HG03045 (cell line): Measurements from ENCODE around the gene LRRC42.

Source experiments
- ATAC-seq: cut with Tn5 transposase; IDR thresholded peaks from one replicate; pipeline ENCODE4 v1.9.1; 2021; ENCODE audit warnings: mild to moderate bottlenecking, moderate library complexity; ENCODE audit not compliant: unreplicated experiment

LRRC42 gene

DNA sequence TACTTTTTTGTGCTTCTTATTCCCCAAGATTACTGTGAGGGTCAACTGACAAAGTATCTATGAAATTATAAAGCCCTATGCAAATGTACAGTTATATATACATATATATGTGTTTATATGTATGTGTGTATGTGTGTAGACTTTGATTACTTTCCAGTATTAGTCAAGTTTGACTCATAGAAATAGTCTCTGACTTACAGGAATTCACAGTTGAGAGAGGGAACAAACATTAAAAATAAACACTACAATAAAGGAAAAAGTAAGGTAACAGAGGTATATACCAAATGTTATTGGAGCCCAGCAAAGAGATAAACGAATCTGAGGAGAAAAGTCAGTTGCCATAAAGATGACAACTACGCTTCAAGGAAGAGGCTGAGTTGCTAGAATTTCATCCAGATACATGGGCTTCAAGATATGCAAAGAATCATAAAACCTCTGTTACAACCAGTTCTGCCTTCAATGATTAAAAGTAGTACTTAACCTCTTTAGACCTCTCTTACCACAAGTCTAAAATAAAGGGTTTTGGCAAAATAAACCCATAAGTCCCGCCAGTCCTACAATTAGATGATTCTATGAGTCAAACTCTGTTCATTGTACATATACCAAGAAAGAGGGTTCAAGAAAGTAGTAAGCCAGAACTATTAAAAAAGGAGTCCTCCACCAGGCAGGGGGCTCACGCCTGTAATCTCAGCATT is 7.9 kb upstream of the LRRC42 start:
- ATAC-seq: no peak

- ATAC-seq: no peak
Observed at GRCh38 chr1:53942127-53942957, 3.8 kb upstream of the LRRC42 start.

DNA sequence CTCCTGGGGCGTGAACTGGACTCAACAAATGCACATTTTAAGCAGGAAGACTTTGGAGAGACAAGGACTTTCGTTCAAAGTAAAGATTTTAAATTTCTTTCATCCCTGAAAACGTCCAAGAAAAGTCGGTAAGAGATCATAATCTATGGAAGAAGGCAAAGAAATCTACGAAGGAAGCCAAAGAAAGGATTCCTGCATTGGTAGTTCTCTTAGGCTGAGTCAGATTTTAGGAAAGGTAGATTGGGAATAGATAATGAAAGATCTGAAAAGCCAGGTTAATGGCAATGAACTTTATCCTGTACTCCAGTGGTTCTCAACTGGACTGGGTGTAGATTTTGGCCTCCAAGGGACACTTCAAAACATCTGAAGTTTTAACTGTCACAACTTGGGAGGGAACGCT is 3.1 kb upstream of the LRRC42 start:
- ATAC-seq: no peak

DNA sequence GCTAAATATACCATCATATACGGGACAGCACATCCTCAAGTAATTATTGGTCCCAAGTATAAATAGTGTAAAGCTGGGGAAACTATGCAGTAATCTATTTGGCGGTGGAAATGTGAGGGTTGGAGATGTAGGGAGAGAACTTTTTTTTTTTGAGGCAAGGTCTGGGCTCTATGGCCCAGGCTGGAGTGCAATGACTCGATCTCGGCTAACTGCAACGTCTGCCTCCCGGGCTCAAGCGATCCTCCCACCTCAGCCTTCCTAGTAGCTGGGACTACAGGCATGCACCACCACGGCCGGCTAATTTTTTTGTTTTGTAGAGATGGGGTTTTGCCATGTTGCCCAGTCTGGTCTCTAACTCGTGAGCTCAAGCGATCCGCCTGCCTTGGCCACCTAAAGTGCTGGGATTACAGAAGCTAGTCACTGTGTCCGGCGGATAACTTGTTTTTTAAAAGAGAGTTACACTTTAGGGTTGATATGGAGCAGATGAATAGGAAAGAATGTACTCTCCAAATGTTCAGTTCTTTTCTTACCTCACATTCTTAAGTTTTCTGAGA is 2.6 kb upstream of the LRRC42 start:
- no peak for ATAC-seq

DNA sequence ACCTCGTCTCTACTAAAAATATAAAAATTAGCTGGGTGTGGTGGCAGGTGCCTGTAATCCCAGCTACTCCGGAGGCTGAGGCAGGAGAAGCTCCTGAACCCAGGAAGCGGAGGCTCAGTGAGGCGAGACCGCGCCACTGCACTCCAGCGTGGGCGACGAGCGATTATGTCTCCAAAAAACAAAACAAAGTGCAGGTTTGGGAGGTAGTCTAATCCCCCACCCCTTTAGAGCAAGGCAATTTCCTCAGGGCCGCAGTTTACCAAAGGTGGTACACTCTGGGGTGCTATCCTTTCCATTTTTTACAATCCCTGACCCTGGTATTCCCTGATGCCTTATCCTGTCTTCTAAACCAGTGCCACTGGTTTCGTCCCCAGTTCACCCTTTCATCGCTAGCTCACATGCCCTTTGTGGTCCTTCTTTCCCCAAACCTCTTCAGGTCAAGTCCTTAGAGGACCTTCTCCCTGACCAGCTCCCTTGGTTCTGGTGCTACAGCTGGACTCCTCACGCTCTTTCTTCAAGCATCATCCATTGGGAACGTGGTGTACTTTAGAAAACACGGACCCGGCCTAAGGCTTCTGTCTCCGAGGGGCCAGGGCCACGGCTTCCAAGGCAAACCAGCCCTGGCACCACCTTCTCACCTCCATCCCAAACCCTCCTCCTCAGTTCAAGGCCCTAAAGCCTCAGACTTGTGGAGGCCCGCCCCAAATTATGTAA is 1.5 kb upstream of the LRRC42 start:
- no peak for ATAC-seq

GRCh38 chr1:53945183-53945432 is 1.0 kb upstream of the LRRC42 start:
- ATAC-seq: no peak

DNA sequence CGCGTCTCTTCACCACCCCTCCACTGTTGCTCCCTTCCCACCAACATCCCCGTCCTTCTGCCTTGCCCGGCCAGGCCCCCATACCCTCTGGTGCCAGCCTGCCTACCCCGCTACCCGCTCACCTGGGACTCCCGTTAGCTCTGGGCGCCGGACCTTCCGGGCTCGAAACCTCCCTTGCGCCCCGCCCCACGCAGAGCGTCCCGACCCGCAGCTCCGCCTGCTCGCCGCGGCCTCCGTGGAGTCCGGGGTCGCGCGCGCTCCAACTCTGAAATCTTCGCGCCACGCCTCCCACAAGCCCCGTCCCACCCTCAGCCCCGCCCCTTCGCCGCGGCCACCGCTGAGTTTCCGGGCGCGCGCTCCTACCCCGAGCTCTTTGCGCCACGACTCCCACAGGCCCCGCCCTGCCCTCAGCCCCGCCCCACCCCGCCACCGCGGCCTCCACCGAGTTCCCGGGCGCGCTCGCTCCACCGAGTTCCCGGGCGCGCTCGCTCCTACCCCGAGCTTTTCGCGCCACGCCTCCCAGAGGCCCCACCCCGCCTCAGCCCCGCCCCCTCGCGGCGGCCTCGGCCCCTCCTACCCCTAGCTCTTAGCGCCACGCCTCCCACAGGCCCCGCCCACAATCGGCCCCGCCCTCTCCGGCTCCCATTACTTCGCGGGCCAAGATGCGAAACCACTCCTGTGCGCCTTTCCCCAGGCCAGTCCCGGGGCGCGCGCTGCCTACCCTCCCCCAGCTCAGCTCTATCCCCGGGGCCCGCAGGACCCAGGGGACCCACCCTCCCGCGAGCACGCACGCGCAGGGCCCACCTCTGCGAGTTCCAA is 508 bp upstream of the LRRC42 start, which contains the start of gene IFT25:
Gene IFT25 (minus strand): TSS at position 267 of the 819 bp plus-strand sequence. CDS start 5,617 bp downstream, outside the sequence.
- peak; percentile 67 for ATAC-seq

DNA sequence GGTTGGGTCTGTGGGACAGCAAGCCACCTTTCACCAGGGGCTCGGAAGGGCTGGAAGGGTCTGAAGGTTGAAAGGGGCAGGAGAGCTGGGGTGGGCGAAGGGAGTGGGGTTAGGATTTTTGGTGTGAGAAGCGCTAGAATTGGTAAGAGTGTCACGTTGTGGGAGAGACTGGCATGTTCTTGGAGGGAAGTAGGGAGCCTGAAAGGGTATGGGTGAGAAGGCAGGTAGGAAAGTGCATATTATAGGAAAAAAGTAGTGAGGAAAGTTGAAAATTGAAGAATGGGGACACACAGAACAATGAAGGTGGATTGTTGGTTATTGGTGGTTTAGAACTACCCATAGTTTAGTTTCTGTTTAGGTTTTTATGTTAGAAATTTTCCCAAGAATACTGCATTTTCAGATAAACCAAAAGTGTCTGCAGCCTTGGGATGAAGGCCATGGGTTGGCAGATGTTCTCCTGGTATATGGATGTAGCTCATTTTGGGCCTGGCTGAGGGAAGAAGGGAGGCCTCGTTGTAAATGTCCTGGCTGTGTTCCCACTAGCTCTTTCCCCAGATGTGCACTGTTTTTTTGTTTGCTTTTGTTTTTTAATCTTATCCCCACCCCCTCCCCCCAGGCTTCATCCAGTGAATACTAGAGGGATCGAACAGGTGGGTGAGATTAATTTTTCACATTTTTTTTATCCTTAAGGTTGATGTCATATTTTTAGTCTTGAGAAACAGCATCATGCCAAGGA is 1.2 kb downstream of the LRRC42 start:
- no peak for ATAC-seq

DNA sequence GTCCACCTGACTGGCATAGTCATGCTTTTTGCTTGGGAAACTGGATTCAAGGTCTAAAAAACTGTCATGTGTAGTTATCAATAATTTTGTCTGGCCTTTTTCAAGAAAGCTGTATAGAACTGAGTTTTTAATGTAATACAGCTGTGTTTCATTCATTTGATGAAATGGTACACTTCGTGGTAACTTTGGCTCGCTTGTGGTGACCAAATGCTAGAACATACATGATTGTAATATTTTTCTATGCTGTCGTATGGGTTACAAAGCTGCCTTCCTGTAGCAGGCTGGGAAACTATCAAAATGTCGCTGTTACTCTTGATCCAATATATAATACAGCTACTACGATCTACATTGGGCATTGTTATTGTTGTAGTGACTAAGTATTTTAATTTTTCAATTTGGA is 2.1 kb downstream of the LRRC42 start:
- no peak for ATAC-seq

DNA sequence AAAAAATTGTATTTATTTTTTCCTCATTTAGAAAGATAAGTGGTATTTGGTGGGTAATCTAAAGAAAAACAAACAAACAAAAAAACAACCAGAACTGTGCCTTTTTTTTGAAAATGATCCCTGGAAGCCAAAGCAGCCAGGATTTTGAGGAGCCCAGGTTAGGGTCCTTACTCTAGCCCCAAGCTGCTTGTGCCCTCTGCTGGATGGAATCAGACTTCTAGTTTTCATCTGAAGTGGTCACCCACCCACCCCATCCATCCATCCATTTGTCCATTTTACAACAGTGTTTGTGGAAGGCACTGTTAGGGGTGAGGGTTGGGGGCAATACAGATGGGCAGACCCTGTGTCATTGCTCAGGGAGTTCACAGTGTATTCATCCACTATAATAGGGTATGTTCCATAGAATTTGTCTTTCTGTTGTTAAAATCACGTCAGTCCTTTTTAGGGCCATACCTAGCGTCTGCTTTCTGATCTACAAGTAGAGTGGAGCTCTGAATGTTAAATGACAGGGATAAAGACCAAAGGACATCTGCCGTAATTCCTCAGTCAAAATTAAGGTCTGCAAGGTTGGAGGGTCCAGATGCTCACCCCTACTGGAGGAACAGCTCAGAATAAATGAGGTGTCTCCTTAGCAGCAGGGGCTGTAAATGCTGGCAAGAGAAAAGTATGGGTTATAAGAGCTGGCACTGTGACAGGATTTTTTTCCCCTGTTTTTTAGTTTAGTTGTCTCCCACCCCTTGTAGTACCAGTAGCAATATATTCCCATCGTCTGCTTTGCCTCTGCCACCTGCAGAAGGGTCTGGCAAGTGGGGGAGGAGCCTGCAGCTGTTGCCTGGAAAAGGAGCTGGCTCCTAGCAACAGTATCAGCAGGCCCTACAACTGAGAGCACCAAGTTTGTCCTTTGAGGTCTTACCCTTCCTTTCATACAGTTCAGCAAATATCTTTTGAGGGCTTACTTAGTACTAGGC is 3.2 kb downstream of the LRRC42 start:
- no peak for ATAC-seq

GRCh38 chr1:53951697-53952096 is 5.5 kb downstream of the LRRC42 start:
- no peak for ATAC-seq

- no peak for ATAC-seq
Observed at GRCh38 chr1:53954128-53954527, 8.0 kb downstream of the LRRC42 start.

DNA sequence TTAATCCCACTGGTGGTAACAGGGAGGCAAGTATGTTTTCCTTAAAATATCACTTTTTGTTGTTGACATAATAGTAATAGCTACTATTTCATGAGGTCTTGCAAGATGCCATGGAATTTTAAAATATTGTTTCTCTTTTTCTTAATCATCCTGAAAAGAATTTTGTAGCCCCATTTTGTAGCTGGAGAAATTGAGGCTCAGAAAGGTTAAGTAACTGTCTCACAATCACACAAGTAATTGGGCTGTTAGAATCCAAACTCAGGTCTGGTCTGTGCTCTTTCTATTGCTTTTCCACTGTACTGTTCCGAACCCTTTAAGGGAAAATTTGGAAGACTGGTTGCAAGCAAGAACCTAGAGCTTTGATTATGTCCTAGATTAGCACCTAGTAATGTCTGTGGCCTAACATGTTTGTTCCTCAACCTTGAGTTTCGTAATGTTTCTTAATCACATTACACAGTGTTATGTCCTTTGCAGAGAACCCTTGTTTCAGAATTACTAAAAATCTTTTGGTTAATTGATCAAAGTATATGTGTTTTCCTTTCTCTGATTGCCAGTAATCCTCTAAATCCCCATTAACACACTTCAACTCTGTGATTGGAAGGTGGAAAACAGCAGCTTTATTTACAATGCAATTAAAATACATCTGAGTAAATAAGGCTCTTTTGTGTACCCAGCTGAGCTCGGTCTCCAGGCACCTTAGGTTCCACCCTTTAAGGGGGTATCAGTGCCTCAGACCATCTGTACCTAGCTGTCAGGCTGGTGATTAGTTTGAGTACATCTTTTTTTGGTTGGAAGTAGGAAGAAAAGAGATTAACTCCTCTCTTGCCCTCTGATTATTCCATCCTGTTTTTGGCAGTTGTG is 10.4 kb downstream of the LRRC42 start:
- ATAC-seq: no peak

GRCh38 chr1:53957194-53957818 is 11.2 kb downstream of the LRRC42 start:
- no peak for ATAC-seq

DNA sequence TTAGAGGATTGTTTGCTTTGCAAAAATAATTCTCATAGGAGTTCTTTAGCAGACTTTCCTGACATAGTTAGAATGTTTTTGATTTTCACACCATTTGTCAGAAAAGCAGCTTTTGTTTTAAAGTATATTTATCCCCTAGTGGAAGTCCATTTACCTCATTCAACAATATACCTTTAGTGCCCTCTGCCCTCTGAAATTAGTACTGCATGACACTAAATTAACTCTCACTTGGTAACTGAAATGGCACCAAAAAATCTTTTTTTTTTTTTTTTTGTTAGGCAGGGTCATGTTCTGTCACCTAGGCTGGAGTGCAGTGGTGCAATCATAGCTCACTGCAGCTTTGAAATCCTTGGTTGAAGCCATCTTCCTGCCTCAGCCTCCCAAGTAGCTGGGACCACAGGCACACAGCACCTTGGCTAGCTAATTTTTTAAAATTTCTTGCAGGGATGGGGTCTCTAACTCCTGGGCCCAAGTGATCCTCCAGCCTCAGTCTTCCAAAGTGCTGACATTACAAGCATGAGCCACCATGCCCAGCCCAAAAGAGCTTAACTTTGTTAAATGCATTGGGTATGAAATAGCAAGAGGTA is 13.6 kb downstream of the LRRC42 start:
- ATAC-seq: no peak

- no peak for ATAC-seq
Observed at GRCh38 chr1:53962395-53962794, 16.2 kb downstream of the LRRC42 start.

DNA sequence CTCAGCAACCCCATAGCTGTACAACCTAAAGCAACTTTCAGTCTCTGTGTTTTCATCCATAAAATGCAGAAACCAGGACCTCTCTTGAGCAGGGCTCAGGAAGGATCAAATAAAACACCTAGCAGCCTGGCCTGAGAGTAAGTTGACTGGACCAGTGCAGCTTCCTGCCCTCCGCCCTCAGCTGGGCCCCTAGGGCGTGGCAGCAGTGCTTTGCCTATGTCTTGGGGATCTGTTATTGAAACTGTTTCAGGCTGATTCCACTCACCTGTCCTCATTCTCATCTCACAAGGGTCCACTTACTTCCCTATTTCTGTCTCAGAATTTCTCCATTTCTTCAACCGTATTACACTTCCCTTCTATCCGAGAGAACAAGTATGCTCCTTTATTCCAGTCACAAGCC is 17.3 kb downstream of the LRRC42 start:
- no peak for ATAC-seq
